ENCODE results near the gene SLC39A8.

DNA sequence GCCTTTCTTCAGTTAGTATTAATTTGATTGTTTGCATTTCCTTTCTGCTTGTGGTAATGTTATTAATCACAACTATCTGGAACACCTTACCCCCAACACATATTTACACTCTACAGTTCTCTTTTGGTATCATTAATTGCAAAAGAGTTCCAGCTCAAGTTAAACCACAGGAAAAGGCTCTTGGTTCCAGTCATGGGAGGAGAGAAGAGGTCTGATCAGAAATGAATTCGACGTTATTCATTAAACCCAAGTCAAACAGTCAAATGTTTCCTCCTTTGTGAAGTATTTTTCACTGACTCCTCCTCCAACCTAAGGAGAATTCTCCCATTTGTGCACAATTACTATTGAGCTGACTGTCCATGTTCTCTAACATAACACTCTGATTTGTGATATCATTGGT lies 91.4 kb downstream of the SLC39A8 start:
- no peak for TF ChIP-seq POLR2AphosphoS5 (IDR thresholded peaks at IDR 0.05; ENCODE audit: low read depth, low read length)
- no peak for TF ChIP-seq TAF1 (IDR thresholded peaks at IDR 0.05; ENCODE audit: low read depth, low read length)
